IPS-11a (cell line): Measurements from ENCODE around the gene CDC14B.

ENCODE experiments used
- H3K4me3 ChIP-seq: one replicate; pipeline ENCODE4 v1.5.1; 2013; ENCODE audit warnings: low read depth, low read length, control low read depth

Gene CDC14B

DNA sequence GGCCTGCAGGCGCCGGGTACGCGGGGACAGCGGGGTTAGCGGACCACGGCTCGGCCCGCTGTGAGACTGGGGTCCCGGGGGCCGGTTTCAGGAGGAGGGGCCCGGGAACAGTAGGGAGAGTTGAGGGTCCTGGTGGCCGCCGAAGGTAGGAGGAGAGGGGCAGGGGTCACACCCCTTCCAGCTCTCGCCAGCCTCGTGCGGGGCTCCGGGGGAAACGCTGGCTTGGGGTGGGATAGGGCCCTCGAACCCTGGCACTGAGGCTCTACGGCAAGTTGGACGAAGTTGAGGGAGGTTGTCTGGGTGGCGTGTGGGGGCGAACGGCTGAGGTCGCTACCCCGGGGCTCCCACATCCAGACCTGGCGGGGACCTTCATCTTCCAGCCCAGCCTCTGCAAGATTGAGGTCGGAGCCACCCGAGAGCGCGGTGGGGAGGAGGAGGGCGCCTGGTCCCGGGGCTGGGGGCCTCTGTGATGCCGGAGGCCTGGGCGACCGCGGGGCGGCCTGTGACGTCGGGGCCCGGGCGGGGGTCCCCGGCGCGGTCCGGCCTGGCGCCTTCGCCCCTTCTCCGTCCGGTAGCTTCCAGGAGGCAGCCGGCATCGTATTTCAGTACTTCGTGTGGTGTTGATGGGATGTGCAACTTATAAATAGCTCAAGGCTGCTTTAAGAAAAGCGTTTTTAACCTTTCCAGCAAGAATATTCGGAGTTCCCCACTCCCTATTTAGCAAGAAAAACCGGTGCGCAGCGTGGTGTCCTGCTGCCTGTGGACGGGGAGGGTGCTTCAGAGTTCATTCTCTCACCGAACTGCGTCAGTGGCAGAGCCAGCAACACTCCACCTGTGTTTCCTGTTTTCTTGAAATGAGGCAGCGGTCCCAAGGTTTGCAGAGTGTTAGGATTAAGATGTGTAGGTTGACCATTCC, 168.8 kb downstream of the CDC14B start:
- peak overlapping the region; percentile 59 for H3K4me3 ChIP-seq
